Suppressor macrophage (primary cell): Measurements from ENCODE around the gene EMC1.
"Not testable (repeated sequence)": the region's sequence is repeated elsewhere in the genome, so short reads cannot be mapped to it uniquely, and the experiment has no call there.

ENCODE experiments used
- DNase-seq, 4 experiments: peaks; one replicate each; pipeline ENCODE4 v3.0.0-alpha.2; 2020 to 2022

The EMC1 gene

DNA sequence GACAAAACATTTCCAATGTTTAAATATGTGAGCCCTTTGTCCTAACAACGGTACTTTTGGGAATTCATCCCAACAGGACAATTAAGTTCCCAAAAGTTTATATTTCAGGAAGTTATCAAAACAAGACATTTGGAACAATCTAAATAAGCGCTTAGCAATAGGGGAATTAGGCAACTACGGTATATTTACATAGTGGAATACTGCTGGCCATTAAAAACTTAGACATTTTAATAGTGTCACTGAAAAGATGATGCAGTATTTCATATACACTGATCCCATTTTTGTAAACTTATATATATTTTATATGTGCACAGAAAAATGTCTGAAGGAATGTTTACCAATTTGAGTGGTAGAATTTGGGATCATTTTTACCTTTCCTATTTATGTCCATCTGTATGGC is 62.1 kb downstream of the EMC1 start:
- no peak for DNase-seq

DNA sequence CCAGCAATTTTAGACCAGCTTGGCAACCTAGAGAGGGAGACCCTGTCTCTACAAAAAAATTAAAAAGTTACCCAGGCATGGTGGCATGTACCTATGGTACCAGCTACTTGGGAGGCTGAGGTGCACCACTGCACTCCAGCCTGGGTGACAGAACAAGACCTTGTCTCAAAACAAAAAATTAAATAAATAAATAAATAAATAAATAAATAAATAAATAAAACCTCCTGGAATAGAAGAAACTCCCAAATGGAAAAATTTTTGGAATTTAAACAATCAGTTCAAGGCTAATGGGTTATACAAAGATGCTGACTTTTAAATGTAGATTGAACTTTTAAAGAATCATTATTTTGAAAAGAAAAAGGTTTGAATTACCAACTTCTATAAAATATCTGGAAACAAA is 63.5 kb downstream of the EMC1 start:
- DNase-seq, result no peak

DNA sequence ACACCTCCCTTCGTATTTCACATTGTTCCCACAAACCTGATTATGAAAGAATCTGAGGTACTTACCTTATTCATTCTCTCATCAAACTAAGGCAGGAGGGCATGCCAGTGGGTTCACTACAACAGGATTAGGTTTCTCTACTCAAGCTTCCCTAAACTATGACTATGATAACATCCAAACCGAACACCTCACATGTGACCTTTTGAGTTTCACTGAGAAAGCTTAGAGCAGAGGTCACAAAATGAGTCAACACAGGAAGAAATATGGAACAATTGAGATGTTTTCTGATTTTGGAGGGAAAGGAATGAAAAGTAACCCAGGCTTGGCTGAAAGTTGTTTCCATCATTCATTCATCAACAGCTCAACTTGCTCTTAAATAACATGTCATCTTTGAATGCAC is 65.3 kb downstream of the EMC1 start:
- DNase-seq, result no peak

DNA sequence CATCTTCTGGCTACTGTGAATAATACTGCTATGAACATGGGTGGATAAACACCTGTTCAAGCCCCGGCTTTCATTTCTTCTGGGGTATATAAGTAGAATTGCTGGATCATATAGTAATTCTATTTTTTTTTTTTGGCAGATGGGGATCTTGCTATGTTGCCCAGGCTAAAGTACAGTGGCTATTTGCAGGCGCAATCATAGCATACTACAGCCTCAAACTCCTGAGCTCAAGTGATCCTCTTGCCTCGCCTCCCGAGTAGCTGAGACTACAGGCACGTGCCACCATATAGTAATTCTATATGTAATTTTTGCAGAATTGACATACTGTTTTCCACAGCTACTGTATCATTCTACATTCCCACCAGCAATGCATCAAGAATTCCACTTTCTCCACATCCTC is 69.1 kb downstream of the EMC1 start:
- DNase-seq, result no peak

DNA sequence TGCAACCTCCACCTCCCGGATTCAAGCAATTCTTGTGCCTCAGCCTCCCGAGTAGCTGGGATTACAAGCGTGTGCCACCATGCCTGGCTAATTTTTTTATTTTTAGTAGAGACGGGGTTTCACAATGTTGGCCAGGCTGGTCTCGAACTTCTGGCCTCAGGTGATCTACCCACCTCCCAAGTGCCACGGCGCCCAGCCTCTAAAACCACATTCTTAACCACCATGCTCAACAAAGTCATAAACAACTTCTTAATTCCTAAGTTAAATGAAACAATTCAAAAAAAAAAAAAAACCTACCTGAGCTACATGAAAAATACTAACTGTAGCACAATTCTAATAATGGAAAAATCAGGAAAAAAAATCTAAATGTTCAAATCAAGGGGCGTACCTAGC is 71.1 kb downstream of the EMC1 start:
- DNase-seq, result not testable (repeated sequence)

DNA sequence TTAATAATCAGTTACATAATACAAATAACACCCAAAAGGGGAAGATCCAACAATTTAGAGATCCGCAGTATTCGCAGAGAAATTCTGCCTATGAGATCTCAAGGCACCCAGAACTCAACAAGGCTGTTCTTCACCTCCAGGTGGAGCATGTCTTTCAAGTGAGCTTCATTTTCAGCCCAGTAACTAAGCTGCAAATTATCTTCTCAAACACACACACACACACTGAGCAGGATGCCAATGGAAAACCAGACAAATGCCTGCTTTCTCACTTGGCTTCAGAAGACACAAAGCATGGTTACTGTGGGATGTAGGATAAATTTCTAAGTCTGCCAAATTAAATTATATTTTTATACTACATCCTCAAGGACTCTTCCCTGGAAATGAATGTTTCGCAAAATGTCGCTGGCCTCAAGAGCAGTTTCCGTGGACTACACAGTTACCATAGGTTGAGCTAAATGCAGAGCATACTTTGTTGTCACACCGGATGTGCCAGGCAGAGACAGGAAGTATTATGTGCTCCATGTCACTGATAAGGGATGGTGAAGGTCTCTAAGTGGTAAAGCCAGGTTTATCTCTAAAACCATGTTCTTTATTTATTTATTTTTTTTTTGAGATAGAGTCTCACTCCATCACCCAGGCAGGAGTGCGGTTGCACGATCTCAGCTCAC is 71.6 kb downstream of the EMC1 start:
- DNase-seq, result peak; percentile 3 to 23 (median 16)

DNA sequence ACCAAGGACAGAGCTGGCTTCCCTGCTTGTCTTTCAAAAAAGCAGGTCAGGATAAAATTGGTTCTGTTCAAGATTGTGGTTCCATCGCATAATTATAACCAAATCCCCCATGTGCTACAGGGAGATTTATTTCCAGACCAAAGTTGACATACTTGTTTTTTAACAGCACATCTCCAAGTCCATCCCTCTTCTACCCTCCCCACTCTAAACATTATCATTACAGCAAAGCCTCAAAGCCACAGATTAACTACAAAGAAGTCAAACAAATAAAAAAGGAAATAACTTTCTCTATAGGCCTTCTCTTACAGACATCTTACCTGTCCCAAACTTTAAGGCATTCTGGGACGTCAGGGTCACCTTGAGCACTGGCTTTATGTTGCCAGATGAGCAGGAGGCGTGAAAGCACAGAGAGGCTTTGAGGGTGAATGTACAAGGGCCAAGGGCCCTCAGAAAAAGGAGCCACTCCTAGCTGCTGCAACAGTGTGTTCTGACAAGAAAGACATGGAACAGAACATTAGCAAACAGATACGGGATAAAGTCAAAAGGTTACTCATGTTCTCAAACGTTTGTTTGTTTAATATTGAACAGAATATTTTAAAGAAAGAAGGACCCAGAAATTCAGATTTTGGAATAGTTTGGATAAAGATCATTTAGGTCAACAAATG is 72.5 kb downstream of the EMC1 start:
- no peak for DNase-seq

DNA sequence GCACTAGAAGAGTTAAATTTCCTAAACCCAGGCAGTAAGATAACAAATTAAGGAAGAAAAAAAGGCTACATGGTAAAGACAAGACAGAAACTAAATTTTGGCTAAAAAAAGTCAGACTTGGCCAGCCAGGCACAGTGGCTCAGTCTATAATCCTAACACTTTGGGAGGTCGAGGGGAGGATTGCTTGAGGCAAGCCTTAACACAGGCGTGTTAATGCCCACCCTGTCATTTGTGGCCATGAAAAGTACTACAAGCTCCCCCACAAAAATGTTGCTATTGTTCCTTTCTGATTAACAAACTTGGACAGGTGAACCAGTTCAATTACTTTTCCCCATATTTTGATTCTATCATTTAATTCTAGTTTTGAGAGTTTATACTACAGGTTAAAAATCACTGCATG is 73.5 kb downstream of the EMC1 start:
- no peak for DNase-seq

DNA sequence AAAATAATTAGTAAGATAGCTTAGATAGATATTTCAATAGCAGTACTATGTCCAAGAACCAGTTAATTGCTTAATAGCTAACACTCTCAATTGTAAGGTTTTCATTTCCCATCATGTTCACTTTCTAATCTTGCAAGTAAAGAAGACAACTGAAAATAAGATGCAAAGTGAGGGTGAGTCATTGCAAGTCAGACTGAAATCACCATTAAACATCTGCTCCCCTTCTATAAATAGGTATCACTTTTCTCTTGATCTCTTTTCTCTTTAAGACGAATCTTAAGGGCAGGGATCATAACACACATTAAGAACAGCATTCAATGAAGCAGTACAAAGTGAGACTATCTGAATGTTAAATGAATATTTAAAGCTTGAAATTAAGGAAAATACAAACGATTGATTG is 81.7 kb downstream of the EMC1 start:
- DNase-seq, result no peak

DNA sequence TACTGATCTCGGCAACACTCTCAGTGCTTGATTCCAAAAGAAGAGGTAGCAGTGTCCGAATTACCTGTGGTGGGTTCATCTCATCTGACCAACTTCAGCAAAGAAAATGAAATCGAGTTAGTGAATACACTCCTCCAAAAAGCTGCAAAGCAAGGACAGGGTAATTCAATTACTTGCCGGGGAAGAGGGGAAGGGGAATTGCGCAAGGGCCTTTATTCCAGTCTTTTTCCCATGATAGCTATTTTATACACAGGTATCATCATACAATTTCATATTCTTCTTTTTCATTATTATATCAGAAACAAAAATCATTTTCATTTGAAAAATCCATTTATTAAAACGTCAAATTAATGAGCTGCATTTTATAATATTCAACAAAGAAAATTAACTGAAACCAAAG is 84.2 kb downstream of the EMC1 start:
- DNase-seq, result no peak

DNA sequence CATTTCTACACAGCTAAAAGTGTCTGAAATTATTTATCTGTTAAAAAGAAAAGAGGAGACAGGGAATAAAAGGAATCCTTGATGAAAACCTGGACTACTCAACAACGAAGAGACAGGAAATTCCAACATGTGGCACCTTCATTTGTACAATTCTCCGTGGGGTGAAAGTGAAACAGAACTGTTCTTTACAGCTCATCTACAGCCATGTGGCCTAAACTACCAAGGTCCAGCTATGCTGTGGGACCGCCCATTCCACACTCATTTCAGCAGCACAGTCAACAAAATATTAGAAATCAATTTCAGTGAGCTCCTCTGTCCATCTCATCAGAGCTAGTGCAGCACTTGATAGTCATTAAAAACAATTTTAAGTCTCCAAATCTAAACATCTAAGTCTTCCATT is 85.3 kb downstream of the EMC1 start:
- DNase-seq, result no peak
